SU-DHL-6 (cell line): ENCODE results near the gene CDH23.

Source experiments
- H2AFZ ChIP-seq: fragments of 200-600 bp; sonication (generic); 2 replicates; pipeline ENCODE4 v1.6.1; 2014; ENCODE audit warnings: low read depth, mild to moderate bottlenecking, moderate library complexity, mixed read lengths, antibody characterized with exemption, low read length; ENCODE audit not compliant: severe bottlenecking
- H3F3A ChIP-seq: fragments of 200-600 bp; shearing (Covaris generic); 2 replicates; pipeline ENCODE4 v1.6.0; 2016; ENCODE audit warnings: antibody characterized with exemption, mild to moderate bottlenecking; ENCODE audit not compliant: insufficient read depth
- H3K27ac ChIP-seq: fragments of 200-600 bp; sonication (generic); 2 replicates; pipeline ENCODE4 v1.5.1; 2016; ENCODE audit warnings: low read depth, mild to moderate bottlenecking, low read length, moderate library complexity, mixed read lengths
- H3K27me3 ChIP-seq: fragments of 200-600 bp; sonication (generic), shearing (Covaris generic); 2 replicates; pipeline ENCODE4 v1.6.0; 2014; ENCODE audit warnings: mild to moderate bottlenecking, low read length
- H3K36me3 ChIP-seq: fragments of 200-600 bp; sonication (generic); 2 replicates; pipeline ENCODE4 v1.6.1; 2014; ENCODE audit warnings: mild to moderate bottlenecking, low read length, mixed read lengths
- H3K4me2 ChIP-seq: fragments of 300-600, 200-600 bp; shearing (Covaris generic), sonication (generic); 2 replicates; pipeline ENCODE4 v1.6.0; 2014; ENCODE audit warnings: low read length, low read depth, mild to moderate bottlenecking; ENCODE audit not compliant: poor library complexity, severe bottlenecking
- H3K4me3 ChIP-seq: fragments of 200-600 bp; sonication (generic); 2 replicates; pipeline ENCODE4 v1.5.1; 2014; ENCODE audit warnings: antibody characterized with exemption, low read length, mild to moderate bottlenecking, mixed read lengths; ENCODE audit not compliant: insufficient read depth, poor library complexity, severe bottlenecking
- H3K79me2 ChIP-seq: fragments of 200-600 bp; sonication (generic); 2 replicates; pipeline ENCODE4 v1.6.1; 2014; ENCODE audit warnings: mild to moderate bottlenecking, low read length, moderate library complexity; ENCODE audit not compliant: insufficient read depth
- H3K9ac ChIP-seq: fragments of 200-600 bp; sonication (generic); 2 replicates; pipeline ENCODE4 v1.7.0; 2014; ENCODE audit warnings: mild to moderate bottlenecking, low read length
- H3K9me2 ChIP-seq: fragments of 200-600 bp; sonication (generic); replicated peaks from 2 replicates; pipeline ENCODE4 v1.6.1; 2014; ENCODE audit warnings: low read length; ENCODE audit not compliant: insufficient read depth
- H3K9me3 ChIP-seq: fragments of 200-600 bp; sonication (generic); 2 replicates; pipeline ENCODE4 v1.6.1; 2014; ENCODE audit warnings: low read length, mixed read lengths; ENCODE audit not compliant: insufficient read depth
- H4K20me1 ChIP-seq: fragments of 200-600 bp; sonication (generic); 2 replicates; pipeline ENCODE4 v1.6.1; 2014; ENCODE audit warnings: low read depth, mild to moderate bottlenecking, antibody characterized with exemption, low read length, moderate library complexity, mixed read lengths
- CTCF ChIP-seq: fragments of 200-600 bp; sonication (generic); IDR thresholded peaks from one replicate; pipeline ENCODE4 v1.5.1; 2017; ENCODE audit warnings: antibody characterized with exemption, mild to moderate bottlenecking, low read length, moderate library complexity; ENCODE audit not compliant: insufficient read depth, poor library complexity, severe bottlenecking
- EZH2phosphoT487 ChIP-seq: fragments of 200-600 bp; sonication (generic), shearing (Covaris generic); conservative IDR thresholded peaks from 2 replicates; pipeline ENCODE4 v1.6.1; 2018; ENCODE audit warnings: mild to moderate bottlenecking, antibody characterized with exemption, low read length, moderate library complexity, mixed read lengths

CDH23 gene

GRCh38 chr10:71451754-71452153, 55.0 kb downstream of the CDH23 start:
- TF ChIP-seq CTCF, result no peak
- Histone ChIP-seq H3K9me3 (no peaks in the 10 kb centered on the region), H3K79me2 (no peaks in the 10 kb centered on the region), H2AFZ (no peak overlapping the region), H3K27me3 (no peaks in the 10 kb centered on the region), H3F3A (no peaks in the 10 kb centered on the region), H3K4me2 (no peak overlapping the region), H3K27ac (no peak overlapping the region), H3K4me3 (no peak overlapping the region), H3K9me2 (no peaks in the 10 kb centered on the region), H3K36me3 (no peaks in the 10 kb centered on the region), H3K9ac (no peak overlapping the region), H4K20me1 (no peaks in the 10 kb centered on the region)

GRCh38 chr10:71453186-71453585, 56.5 kb downstream of the CDH23 start:
- H3F3A ChIP-seq, result no peaks in the 10 kb centered on the region
- no peak overlapping the region for H3K4me2 ChIP-seq
- TF ChIP-seq CTCF (no peak), EZH2phosphoT487 (no peak)
- no peaks in the 10 kb centered on the region for H3K9me3 ChIP-seq
- no peaks in the 10 kb centered on the region for H3K27me3 ChIP-seq
- H3K9me2 ChIP-seq, result no peaks in the 10 kb centered on the region
- no peaks in the 10 kb centered on the region for H4K20me1 ChIP-seq
- no peak overlapping the region for H3K27ac ChIP-seq
- no peak overlapping the region for H3K9ac ChIP-seq
- no peaks in the 10 kb centered on the region for H3K79me2 ChIP-seq
- no peak overlapping the region for H3K4me3 ChIP-seq
- no peaks in the 10 kb centered on the region for H3K36me3 ChIP-seq
- H2AFZ ChIP-seq, result no peak overlapping the region

GRCh38 chr10:71454347-71454746, 57.6 kb downstream of the CDH23 start:
- Histone ChIP-seq H3K9me3 (no peaks in the 10 kb centered on the region), H3F3A (no peaks in the 10 kb centered on the region), H3K4me3 (no peak overlapping the region), H3K9ac (no peak overlapping the region), H3K79me2 (no peaks in the 10 kb centered on the region), H3K36me3 (no peaks in the 10 kb centered on the region), H2AFZ (no peak overlapping the region), H4K20me1 (no peaks in the 10 kb centered on the region), H3K4me2 (no peak overlapping the region), H3K9me2 (no peaks in the 10 kb centered on the region), H3K27me3 (no peaks in the 10 kb centered on the region), H3K27ac (no peak overlapping the region)
- TF ChIP-seq CTCF, result no peak

GRCh38 chr10:71455035-71455434, 58.3 kb downstream of the CDH23 start:
- H3K9me2 ChIP-seq, result no peaks in the 10 kb centered on the region
- TF ChIP-seq CTCF, result no peak
- TF ChIP-seq EZH2phosphoT487, result no peak
- no peaks in the 10 kb centered on the region for H3K36me3 ChIP-seq

More at GRCh38 chr10:71455035-71455434, 58.3 kb downstream of the CDH23 start:
- no peaks in the 10 kb centered on the region for H3K9me3 ChIP-seq
- H3K4me3 ChIP-seq, result no peak overlapping the region
- no peak overlapping the region for H3K4me2 ChIP-seq
- no peaks in the 10 kb centered on the region for H3F3A ChIP-seq
- H3K9ac ChIP-seq, result no peak overlapping the region
- no peak overlapping the region for H2AFZ ChIP-seq
- no peaks in the 10 kb centered on the region for H3K79me2 ChIP-seq
- H3K27me3 ChIP-seq, result no peaks in the 10 kb centered on the region
- H4K20me1 ChIP-seq, result no peaks in the 10 kb centered on the region
- H3K27ac ChIP-seq, result no peak overlapping the region
